ENCODE results near the gene TRAPPC6A. TPM values are rescaled to one million over a fixed set of nuclear protein-coding genes. Genes with fewer than 3 reads are reported as not detected.

Gene TRAPPC6A
- total and polyA plus RNA-seq, 9 of the 15 experiments (the other 6 are each of a cell fraction or from before 2014, with no cell fraction given) = 0.82 to 23.6 (median 11.6) TPM

GRCh38 chr19:45171211-45171623 lies 6.8 kb downstream of the TRAPPC6A start (continued):
- TF ChIP-seq ZBTB40 (IDR thresholded peaks at IDR 0.05) (peak; percentile 72), ZBTB40 (CRISPR knock-in tag; IDR thresholded peaks at IDR 0.05) (no peak), LEF1 (IDR thresholded peaks at IDR 0.05) (peak; percentile 65), YY1 (IDR thresholded peaks at IDR 0.05; ENCODE audit: borderline replicate concordance in 1 of 3, control insufficient read depth in 1 of 3, extremely low read depth in 1 of 3, insufficient read depth in 3 of 3, insufficient read length in 1 of 3, insufficient replicate concordance in 2 of 3, low read depth in 1 of 3, low read length in 2 of 3) (peak in 1 of 3 experiments; percentile 12), ATF1 (CRISPR knock-in tag; IDR thresholded peaks at IDR 0.05) (no peak), ATF1 (tag; IDR thresholded peaks at IDR 0.05) (0 out of 2 replicates have a peak, but pooled peaks have one; percentile 24), KDM1A (IDR thresholded peaks at IDR 0.05) (peak in 1 of 2 experiments; percentile 46; a peak in 2 of 4 replicates), TCF3 (CRISPR knock-in tag; IDR thresholded peaks at IDR 0.05) (peak; percentile 66), CCNT2 (IDR thresholded peaks at IDR 0.05; ENCODE audit: borderline replicate concordance, extremely low read depth, insufficient read length, low read depth, low read length) (no peak), DNMT1 (IDR thresholded peaks at IDR 0.05) (no peak), TAL1 (IDR thresholded peaks at IDR 0.05) (peak; percentile 32; the same call in 1 of the 2 replicates), MEIS2 (IDR thresholded peaks at IDR 0.05; ENCODE audit: partially characterized antibody) (peak; percentile 71), ETV1 (tag; conservative IDR thresholded peaks at IDR 0.05; ENCODE audit: low read depth) (peak; percentile 97)
- TF ChIP-seq, protein P1, sequence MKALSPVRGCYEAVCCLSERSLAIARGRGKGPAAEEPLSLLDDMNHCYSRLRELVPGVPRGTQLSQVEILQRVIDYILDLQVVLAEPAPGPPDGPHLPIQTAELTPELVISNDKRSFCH (CRISPR knock-in tag; IDR thresholded peaks at IDR 0.05) = no peak
- TF ChIP-seq, protein P1 (tag; IDR thresholded peaks at IDR 0.05) = no peak
- TF ChIP-seq, protein P2, sequence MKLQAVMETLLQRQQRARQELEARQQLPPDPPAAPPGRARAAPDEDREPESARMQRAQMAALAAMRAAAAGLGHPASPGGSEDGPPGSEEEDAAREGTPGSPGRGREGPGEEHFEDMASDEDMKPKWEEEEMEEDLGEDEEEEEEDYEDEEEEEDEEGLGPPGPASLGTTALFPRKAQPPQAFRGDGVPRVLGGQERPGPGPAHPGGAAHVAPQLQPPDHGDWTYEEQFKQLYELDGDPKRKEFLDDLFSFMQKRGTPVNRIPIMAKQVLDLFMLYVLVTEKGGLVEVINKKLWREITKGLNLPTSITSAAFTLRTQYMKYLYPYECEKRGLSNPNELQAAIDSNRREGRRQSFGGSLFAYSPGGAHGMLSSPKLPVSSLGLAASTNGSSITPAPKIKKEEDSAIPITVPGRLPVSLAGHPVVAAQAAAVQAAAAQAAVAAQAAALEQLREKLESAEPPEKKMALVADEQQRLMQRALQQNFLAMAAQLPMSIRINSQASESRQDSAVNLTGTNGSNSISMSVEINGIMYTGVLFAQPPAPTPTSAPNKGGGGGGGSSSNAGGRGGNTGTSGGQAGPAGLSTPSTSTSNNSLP (IDR thresholded peaks at IDR 0.05; ENCODE audit: borderline replicate concordance, low read depth, low read length) = 0 out of 2 replicates have a peak, but pooled peaks have one; percentile 27

Measured in K562 (cell line).